Sigmoid colon (tissue), 7 donors: ENCODE measurements around the gene MARCHF6. TPM values are rescaled to one million over a fixed set of nuclear protein-coding genes. Genes with fewer than 3 reads are reported as not detected.
"Not testable (repeated sequence)": the region's sequence is repeated elsewhere in the genome, so short reads cannot be mapped to it uniquely, and the experiment has no call there.

Experiments
- DNase-seq: peaks from one replicate; pipeline ENCODE4 v3.0.0-alpha.2; 2019
- H3K27ac ChIP-seq, 4 donors: fragments of 200-600 bp; sonication (generic); one replicate each; pipeline ENCODE4 v1.5.1; 2016 to 2019; ENCODE audit warnings: mild to moderate bottlenecking in 1 of 4
- H3K27me3 ChIP-seq, 3 donors: fragments of 200-600 bp; sonication (generic); one replicate each; pipeline ENCODE4 v1.5.1; 2019; ENCODE audit warnings: mild to moderate bottlenecking in 1 of 3
- H3K36me3 ChIP-seq, 4 donors: fragments of 200-600 bp; sonication (generic); one replicate each; pipeline ENCODE4 v1.5.1; 2016 to 2019
- H3K4me1 ChIP-seq, 4 donors: fragments of 200-600 bp; sonication (generic); one replicate each; pipeline ENCODE4 v1.5.1; 2017 to 2019
- H3K4me3 ChIP-seq, 4 donors: fragments of 200-600 bp; sonication (generic); one replicate each; pipeline ENCODE4 v1.5.1; 2017 to 2019; ENCODE audit warnings: mild to moderate bottlenecking in 2 of 4, moderate library complexity in 1 of 4
- H3K9me3 ChIP-seq, 4 donors: fragments of 200-600 bp in 3 of 4; sonication (generic) in 3 of 4; one replicate each; pipeline versions ENCODE4 v1.5.1 to v1.6.1; 2013 to 2019
- EP300 ChIP-seq, 4 donors: sonication (generic); formaldehyde crosslinking; IDR thresholded peaks; one replicate each; pipeline ENCODE4 v1.6.1; 2017; ENCODE audit warnings: antibody characterized with exemption in 4 of 4
- POLR2A ChIP-seq, 2 donors: fragments of 450-650 bp; IDR thresholded peaks; one replicate each; pipeline ENCODE4 v1.6.1; 2016; ENCODE audit warnings: antibody characterized with exemption in 2 of 2, mild to moderate bottlenecking in 2 of 2, moderate library complexity in 2 of 2
- POLR2AphosphoS5 ChIP-seq, 4 donors: sonication (generic); formaldehyde crosslinking; IDR thresholded peaks; one replicate each; pipeline ENCODE4 v1.6.1; 2017; ENCODE audit warnings: antibody characterized with exemption in 4 of 4
- WGBS, 2 donors: extraction: QIAGEN DNeasy Blood & Tissue Kit; methylation state at CpG; one replicate each; pipeline ENCODE4 v1.1.7; 2013; 5-methylcytosine and 5-hydroxymethylcytosine counted together
- intact Hi-C: fragments of 100-400 bp; cut with DNase I; formaldehyde crosslinking; loops from one replicate; pipeline ENCODE4 v1.15.1; 2023
- polyA plus RNA-seq, 3 donors: library from polyadenylated mRNA; stranded (reverse); fragments of 200-250 nt; gene quantifications; one replicate each; pipeline ENCODE4 v1.2.3, GENCODE V29; 2013
- total RNA-seq, 4 donors: library from RNA; depleted of rRNA; stranded (reverse); fragments of >200 nt; gene quantifications; one replicate each; pipeline ENCODE4 v1.1.0, GENCODE V29; 2016
- TF ChIP-seq, protein P1 (sequence below), 4 experiments: fragments of 450-650 bp in 3 of 4; fragments of 200-600 bp in 1 of 4; IDR thresholded peaks; one replicate each; pipeline ENCODE4 v1.5.1; 2016 to 2019; ENCODE audit warnings: antibody characterized with exemption in 4 of 4, mild to moderate bottlenecking in 3 of 4, moderate library complexity in 2 of 4
- donor health status: healthy with polysubstance abuse.
- donor health status: Bipolar disorder and iron deficiency.
- donor health status: healthy.

The MARCHF6 gene
- total and polyA plus RNA-seq, 7 donors = 6.0 to 108 (median 77.0) TPM

DNA sequence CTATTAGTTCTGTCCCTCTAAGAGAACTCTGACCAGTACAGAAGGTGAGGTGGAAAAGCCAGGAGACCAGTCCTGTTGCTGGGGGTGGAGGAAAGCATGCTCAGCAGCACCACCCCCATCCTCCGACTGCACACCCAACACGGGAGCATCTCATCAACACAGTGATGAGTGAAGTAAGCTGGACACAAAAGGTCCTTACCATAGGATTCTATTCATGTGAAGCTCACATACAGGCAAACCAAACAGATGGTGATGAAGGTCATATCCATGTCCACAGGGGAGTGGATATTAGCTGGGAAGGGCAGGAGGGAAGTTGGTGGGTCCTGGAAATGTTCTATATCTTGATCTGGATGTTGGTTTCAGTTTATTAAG is 14.8 kb upstream of the MARCHF6 start:
- H3K4me1 ChIP-seq = peaks cover 0 to 12% (median 9%) of the 10 kb centered on the region in 4 donors
- no peak for DNase-seq
- no peaks in the 10 kb centered on the region for H3K36me3 ChIP-seq
- H3K27me3 ChIP-seq = no peaks in the 10 kb centered on the region
- WGBS, 2 donors = 92 to 98% methylated on average over 2 of the region's 2 CpGs
- intact Hi-C loops = loop anchor here (10.0 kb wide), 1 partner anchor 54 kb away; no protein-coding TSS in a partner anchor
- H3K4me3 ChIP-seq = peak overlapping the region in 1 of 4 donors; percentile 1
- TF ChIP-seq POLR2AphosphoS5 (IDR thresholded peaks at IDR 0.05) (no peak), EP300 (IDR thresholded peaks at IDR 0.05) (no peak)
- TF ChIP-seq, protein P1, sequence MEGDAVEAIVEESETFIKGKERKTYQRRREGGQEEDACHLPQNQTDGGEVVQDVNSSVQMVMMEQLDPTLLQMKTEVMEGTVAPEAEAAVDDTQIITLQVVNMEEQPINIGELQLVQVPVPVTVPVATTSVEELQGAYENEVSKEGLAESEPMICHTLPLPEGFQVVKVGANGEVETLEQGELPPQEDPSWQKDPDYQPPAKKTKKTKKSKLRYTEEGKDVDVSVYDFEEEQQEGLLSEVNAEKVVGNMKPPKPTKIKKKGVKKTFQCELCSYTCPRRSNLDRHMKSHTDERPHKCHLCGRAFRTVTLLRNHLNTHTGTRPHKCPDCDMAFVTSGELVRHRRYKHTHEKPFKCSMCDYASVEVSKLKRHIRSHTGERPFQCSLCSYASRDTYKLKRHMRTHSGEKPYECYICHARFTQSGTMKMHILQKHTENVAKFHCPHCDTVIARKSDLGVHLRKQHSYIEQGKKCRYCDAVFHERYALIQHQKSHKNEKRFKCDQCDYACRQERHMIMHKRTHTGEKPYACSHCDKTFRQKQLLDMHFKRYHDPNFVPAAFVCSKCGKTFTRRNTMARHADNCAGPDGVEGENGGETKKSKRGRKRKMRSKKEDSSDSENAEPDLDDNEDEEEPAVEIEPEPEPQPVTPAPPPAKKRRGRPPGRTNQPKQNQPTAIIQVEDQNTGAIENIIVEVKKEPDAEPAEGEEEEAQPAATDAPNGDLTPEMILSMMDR (IDR thresholded peaks at IDR 0.05) = no peak
- no peaks in the 10 kb centered on the region for H3K9me3 ChIP-seq
- no peak overlapping the region for H3K27ac ChIP-seq

DNA sequence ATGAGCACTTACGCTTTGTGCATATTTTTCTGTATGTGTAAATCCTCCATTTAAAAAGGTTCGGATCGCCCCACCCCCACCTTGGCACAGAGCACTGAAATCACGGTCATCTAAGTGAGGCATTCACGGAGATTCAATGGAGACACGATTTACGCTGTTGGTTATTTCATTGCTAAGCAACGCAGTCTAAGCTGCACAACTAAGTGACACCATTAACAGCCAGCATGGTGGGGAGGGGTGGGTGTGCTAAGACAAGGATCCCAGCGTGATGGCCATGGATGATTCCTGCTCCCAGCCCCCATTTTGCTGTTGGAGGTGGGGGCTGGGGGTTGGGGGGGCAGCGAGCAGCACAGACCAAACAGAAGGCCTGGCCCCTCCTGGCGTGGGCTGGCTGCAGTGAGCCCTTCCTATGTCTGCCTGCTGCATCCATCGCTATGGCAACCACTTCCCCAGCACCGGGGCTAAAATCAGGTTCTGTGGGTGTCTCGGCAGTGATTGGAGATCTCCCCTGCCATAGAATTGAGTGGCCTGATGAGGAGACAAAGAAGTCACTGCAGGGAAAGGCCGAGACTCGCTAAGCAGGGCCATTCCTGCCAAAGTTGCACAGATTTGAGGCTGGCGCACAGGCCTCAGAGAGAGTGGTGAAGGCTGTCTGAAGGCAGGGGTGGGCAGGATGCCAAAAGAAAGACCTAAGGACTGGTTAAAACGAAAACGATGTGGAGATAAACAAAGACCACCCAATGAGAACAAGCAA is 14.3 kb upstream of the MARCHF6 start:
- Histone ChIP-seq H3K4me1 (peaks cover 0 to 7% (median 4%) of the 10 kb centered on the region in 4 donors), H3K4me3 (peak overlapping the region in 1 of 4 donors; percentile 1), H3K36me3 (no peaks in the 10 kb centered on the region), H3K27me3 (no peaks in the 10 kb centered on the region), H3K9me3 (no peaks in the 10 kb centered on the region), H3K27ac (no peak overlapping the region)
- peak; percentile 47 for DNase-seq
- 76% methylated on average over 19 of the region's 19 CpGs for WGBS, 2 donors
- TF ChIP-seq POLR2AphosphoS5 (IDR thresholded peaks at IDR 0.05) (no peak), EP300 (IDR thresholded peaks at IDR 0.05) (no peak), POLR2A (IDR thresholded peaks at IDR 0.05) (no peak)
- TF ChIP-seq, protein P1 (IDR thresholded peaks at IDR 0.05) = no peak
- intact Hi-C loops = loop anchor here (10.0 kb wide), 1 partner anchor 54 kb away; no protein-coding TSS in a partner anchor

DNA sequence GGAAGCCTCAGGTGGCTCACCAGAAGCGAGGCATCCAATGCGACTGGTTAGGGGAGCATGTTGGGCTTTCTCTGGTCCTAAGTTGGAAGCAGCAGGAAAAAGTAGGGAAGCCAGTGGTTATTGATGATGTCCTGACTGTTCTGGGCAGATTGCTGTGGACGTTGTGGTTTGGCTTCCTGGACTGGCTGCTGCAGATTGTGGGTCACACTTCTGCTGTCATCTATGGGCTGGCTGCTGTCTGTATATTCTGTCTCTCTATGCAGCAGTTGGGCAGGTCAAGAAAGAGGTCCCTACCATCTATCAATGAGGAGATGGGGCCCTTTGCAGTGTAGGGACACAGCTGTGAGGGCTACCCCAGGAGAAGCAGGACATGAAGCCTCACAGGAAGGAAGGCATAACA is 13.5 kb upstream of the MARCHF6 start:
- DNase-seq = no peak
- Histone ChIP-seq H3K9me3 (no peaks in the 10 kb centered on the region), H3K27me3 (no peaks in the 10 kb centered on the region), H3K4me1 (peaks cover 0 to 7% (median 3%) of the 10 kb centered on the region in 4 donors), H3K27ac (no peak overlapping the region), H3K4me3 (no peak overlapping the region), H3K36me3 (no peaks in the 10 kb centered on the region)
- no peak for TF ChIP-seq POLR2AphosphoS5 (IDR thresholded peaks at IDR 0.05)
- TF ChIP-seq POLR2A (IDR thresholded peaks at IDR 0.05) = no peak
- TF ChIP-seq EP300 (IDR thresholded peaks at IDR 0.05) = no peak
- TF ChIP-seq, protein P1 (IDR thresholded peaks at IDR 0.05) = no peak
- intact Hi-C loops = loop anchor here (10.0 kb wide), 1 partner anchor 55 kb away; no protein-coding TSS in a partner anchor
- WGBS, 2 donors = 89 to 94% methylated on average over 3 of the region's 3 CpGs

DNA sequence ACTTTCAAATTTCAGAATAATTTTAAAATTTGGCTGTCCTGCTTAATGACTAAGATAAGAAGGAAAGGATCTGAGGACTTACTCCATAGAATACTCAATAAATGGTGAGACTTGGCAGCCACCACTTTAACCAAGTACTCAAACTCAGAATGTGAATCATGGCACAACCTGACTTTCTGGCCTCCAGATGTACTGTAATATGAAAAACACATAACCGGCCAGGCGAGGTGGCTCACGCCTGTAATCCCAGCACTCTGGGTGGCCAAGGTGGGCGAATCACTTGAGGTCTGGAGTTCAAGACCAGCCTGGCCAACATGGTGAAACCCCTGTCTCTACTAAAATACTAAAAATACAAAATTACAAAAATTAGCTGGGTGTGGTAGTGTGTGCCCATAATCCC is 10.0 kb upstream of the MARCHF6 start:
- Histone ChIP-seq H3K27ac (no peak overlapping the region), H3K9me3 (no peaks in the 10 kb centered on the region), H3K4me3 (no peak overlapping the region), H3K4me1 (peaks cover 0 to 7% (median 3%) of the 10 kb centered on the region in 4 donors), H3K36me3 (no peaks in the 10 kb centered on the region), H3K27me3 (no peaks in the 10 kb centered on the region)
- intact Hi-C loops = no loop called here
- TF ChIP-seq, protein P1 (IDR thresholded peaks at IDR 0.05) = no peak
- TF ChIP-seq POLR2A (IDR thresholded peaks at IDR 0.05) (no peak), EP300 (IDR thresholded peaks at IDR 0.05) (no peak), POLR2AphosphoS5 (IDR thresholded peaks at IDR 0.05) (no peak)
- 90 to 96% methylated on average over 4 of the region's 4 CpGs for WGBS, 2 donors
- no peak for DNase-seq

DNA sequence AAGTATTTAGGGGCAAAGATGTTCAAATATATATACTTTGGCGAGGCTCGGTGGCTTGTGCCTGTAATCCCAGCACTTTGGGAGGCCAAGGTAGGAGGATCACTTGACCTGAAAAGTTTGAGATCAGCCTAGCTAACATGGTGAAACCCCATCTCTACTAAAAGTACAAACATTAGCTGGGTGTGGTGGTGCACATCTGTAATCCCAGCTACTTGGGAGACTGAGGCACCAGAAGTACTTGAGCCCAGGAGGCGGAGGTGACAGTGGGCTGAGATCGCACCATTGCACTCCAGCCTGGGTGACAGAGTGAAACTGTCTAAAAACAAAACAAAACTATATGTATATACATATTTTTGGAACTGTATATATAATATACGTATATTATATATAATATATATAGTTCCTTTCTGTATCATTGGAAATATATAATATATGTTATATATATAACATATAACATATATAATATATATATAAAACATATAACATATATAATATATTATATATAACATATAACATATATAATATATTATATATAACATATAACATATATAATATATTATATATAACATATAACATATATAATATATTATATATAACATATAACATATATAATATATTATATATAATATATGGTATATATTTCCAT is 8.9 kb upstream of the MARCHF6 start:
- H3K9me3 ChIP-seq, H3K4me1 ChIP-seq, H3K4me3 ChIP-seq, H3K27ac ChIP-seq, H3K36me3 ChIP-seq, DNase-seq, intact Hi-C loops, H3K27me3 ChIP-seq: not testable (repeated sequence)
- 97% methylated on average over 5 of the region's 5 CpGs for whole genome bisulfite sequencing, 2 donors
